Activated B cell treated with CpG ODN at 0.5 μM for 24 hours (primary cell): ENCODE measurements around the gene PRDM2. TPM values are rescaled to one million over a fixed set of nuclear protein-coding genes. Genes with fewer than 3 reads are reported as not detected.
A peak's percentile ranks its signal among the peaks of the same experiment; 100 is the strongest.
"Not testable (repeated sequence)": the region's sequence is repeated elsewhere in the genome, so short reads cannot be mapped to it uniquely, and the experiment has no call there.

Source experiments
- ATAC-seq: fragments of 200-7000 bp; cut with Tn5 transposase; one replicate; pipeline ENCODE4 v1.10.0; 2021; ENCODE audit warnings: low read depth, mild to moderate bottlenecking, moderate library complexity
- CTCF ChIA-PET: fragments of 350-600 bp; sonication (Branson Sonifier 250); formaldehyde crosslinking; loops from one replicate; lab custom pipeline; 2021; ENCODE audit warnings: antibody characterized with exemption; lab: Charles Lee
- POLR2A ChIA-PET: fragments of 350-600 bp; sonication (Branson Sonifier 250); formaldehyde crosslinking; loops from one replicate; lab custom pipeline; 2021; ENCODE audit warnings: antibody characterized with exemption; lab: Charles Lee
- DNase-seq: peaks from one replicate; pipeline ENCODE4 v3.0.0; 2022
- H3K27ac Mint-ChIP-seq: one replicate; pipeline ENCODE4 v1.8.0; 2020; ENCODE audit warnings: mixed read lengths
- H3K27me3 Mint-ChIP-seq: one replicate; pipeline ENCODE4 v1.8.0; 2021; ENCODE audit warnings: mixed read lengths
- H3K36me3 Mint-ChIP-seq: one replicate; pipeline ENCODE4 v1.8.0; 2021; ENCODE audit warnings: low read depth, mixed read lengths
- H3K4me1 Mint-ChIP-seq: one replicate; pipeline ENCODE4 v1.8.0; 2021; ENCODE audit warnings: mixed read lengths
- H3K4me3 Mint-ChIP-seq: one replicate; pipeline ENCODE4 v1.8.0; 2020; ENCODE audit warnings: mild to moderate bottlenecking, mixed read lengths
- H3K9me3 Mint-ChIP-seq: one replicate; pipeline ENCODE4 v1.8.0; 2020; ENCODE audit warnings: mixed read lengths
- CTCF ChIP-seq: fragments of 200-600 bp; IDR thresholded peaks from one replicate; pipeline ENCODE4 v1.8.0; 2022; ENCODE audit warnings: antibody characterized with exemption, mild to moderate bottlenecking
- intact Hi-C: fragments of 100-400 bp; cut with micrococcal nuclease; formaldehyde crosslinking; loops from one replicate; pipeline ENCODE4 v1.15.1; 2024
- total RNA-seq: library from RNA; stranded (reverse); gene quantifications from 2 replicates; pipeline ENCODE4 v1.2.3, GENCODE V29; 2022

PRDM2 gene
- total RNA-seq, 1 donor from 2014 or later, result 194 TPM

GRCh38 chr1:13682444-13682843 lies 17.5 kb upstream of the PRDM2 start:
- Mint-ChIP-seq H3K4me1 (peaks cover 9% of the 10 kb centered on the region), H3K4me3 (no peak overlapping the region), H3K9me3 (no peaks in the 10 kb centered on the region), H3K27ac (no peak overlapping the region), H3K27me3 (no peaks in the 10 kb centered on the region), H3K36me3 (no peaks in the 10 kb centered on the region)
- ATAC-seq (no peak), DNase-seq (no peak)
- CTCF ChIA-PET, result no interaction called here
- POLR2A ChIA-PET, result no interaction called here
- intact Hi-C loops, result no loop called here
- TF ChIP-seq CTCF, result no peak

GRCh38 chr1:13683206-13683605 lies 16.8 kb upstream of the PRDM2 start:
- peaks cover 12% of the 10 kb centered on the region for H3K4me1 Mint-ChIP-seq
- no peak for ATAC-seq
- no peak overlapping the region for H3K4me3 Mint-ChIP-seq
- no peaks in the 10 kb centered on the region for H3K36me3 Mint-ChIP-seq
- no peak for TF ChIP-seq CTCF
- no peaks in the 10 kb centered on the region for H3K9me3 Mint-ChIP-seq
- CTCF ChIA-PET, result no interaction called here
- no peak overlapping the region for H3K27ac Mint-ChIP-seq
- POLR2A ChIA-PET, result interaction anchor here (0.6 to 1.0 kb wide), 2 partner anchors 47 to 67 kb away, joined by 3 read pairs; no protein-coding TSS in a partner anchor
- intact Hi-C loops, result no loop called here
- no peaks in the 10 kb centered on the region for H3K27me3 Mint-ChIP-seq
- no peak for DNase-seq

GRCh38 chr1:13687151-13687715 lies 12.8 kb upstream of the PRDM2 start:
- no peak overlapping the region for H3K4me3 Mint-ChIP-seq
- DNase-seq (no peak), ATAC-seq (peak; percentile 25)
- ChIA-PET POLR2A (interaction anchor here (2.0 to 2.2 kb wide), 2 partner anchors 12 to 14 kb away, joined by 7 read pairs; no protein-coding TSS in a partner anchor), CTCF (no interaction called here)
- H3K27ac Mint-ChIP-seq, result no peak overlapping the region
- no peaks in the 10 kb centered on the region for H3K27me3 Mint-ChIP-seq
- intact Hi-C loops, result no loop called here
- TF ChIP-seq CTCF, result no peak
- no peaks in the 10 kb centered on the region for H3K36me3 Mint-ChIP-seq
- H3K4me1 Mint-ChIP-seq, result peaks cover 16% of the 10 kb centered on the region
- H3K9me3 Mint-ChIP-seq, result peaks cover 6% of the 10 kb centered on the region

- H3K36me3 Mint-ChIP-seq, DNase-seq, H3K27me3 Mint-ChIP-seq, CTCF ChIA-PET, intact Hi-C loops, H3K4me3 Mint-ChIP-seq, ATAC-seq: not testable (repeated sequence)
- Mint-ChIP-seq H3K9me3 (peaks cover 10% of the 10 kb centered on the region), H3K4me1 (peaks cover 13% of the 10 kb centered on the region), H3K27ac (peak overlapping the region; percentile 2)
- POLR2A ChIA-PET, result interaction anchor here (0.7 to 1.1 kb wide), 3 partner anchors 25 to 38 kb away, joined by 3 to 4 read pairs (median 3); no protein-coding TSS in a partner anchor
Observed at GRCh38 chr1:13693094-13693493, 6.9 kb upstream of the PRDM2 start.

- intact Hi-C loops, result no loop called here
- Mint-ChIP-seq H3K4me1 (peaks cover 21% of the 10 kb centered on the region), H3K4me3 (no peak overlapping the region), H3K27me3 (no peaks in the 10 kb centered on the region), H3K9me3 (peaks cover 6% of the 10 kb centered on the region), H3K27ac (no peak overlapping the region), H3K36me3 (peaks cover 2% of the 10 kb centered on the region)
- CTCF ChIA-PET, result no interaction called here
- no peak for ATAC-seq
- no peak for TF ChIP-seq CTCF
- no peak for DNase-seq
- POLR2A ChIA-PET, result no interaction called here
Observed at GRCh38 chr1:13694886-13695684, 4.9 kb upstream of the PRDM2 start.
